Astrocyte (in vitro differentiated cells and primary cell): ENCODE data around the gene SLC23A3. TPM values are rescaled to one million over a fixed set of nuclear protein-coding genes. Genes with fewer than 3 reads are reported as not detected.

Experiments
- DNase-seq: peaks from one replicate; pipeline ENCODE4 v3.0.0-alpha.2; 2010; ENCODE audit warnings: low read depth
- FAIRE-seq: peaks from 2 replicates; lab custom pipeline; 2011; peaks lifted over from hg19 to GRCh38; lab: Jason Lieb, UNC
- H2AFZ ChIP-seq: 2 replicates; pipeline ENCODE4 v1.6.0; 2012; ENCODE audit warnings: low read depth, low read length, inconsistent platforms
- H3K27ac ChIP-seq: 2 replicates; pipeline ENCODE4 v1.5.1; 2011; ENCODE audit warnings: low read depth, low read length, inconsistent platforms
- H3K27me3 ChIP-seq: 2 replicates; pipeline ENCODE4 v1.6.0; 2011; ENCODE audit warnings: low read length, inconsistent platforms; ENCODE audit not compliant: insufficient read depth
- H3K36me3 ChIP-seq: 2 replicates; pipeline ENCODE4 v1.5.1; 2011; ENCODE audit warnings: low read length, inconsistent platforms; ENCODE audit not compliant: insufficient read depth
- H3K4me1 ChIP-seq: 2 replicates; pipeline ENCODE4 v1.5.1; 2011; ENCODE audit warnings: low read length, inconsistent platforms; ENCODE audit not compliant: insufficient read depth
- H3K4me2 ChIP-seq: 2 replicates; pipeline ENCODE4 v1.6.0; 2012; ENCODE audit warnings: low read length, inconsistent platforms
- H3K4me3 ChIP-seq: 2 replicates; pipeline ENCODE4 v1.5.1; 2011; ENCODE audit warnings: low read depth, mild to moderate bottlenecking, low read length, inconsistent platforms; ENCODE audit not compliant: insufficient read depth
- H3K79me2 ChIP-seq: 2 replicates; pipeline ENCODE4 v1.6.0; 2012; ENCODE audit warnings: mild to moderate bottlenecking, low read length, inconsistent platforms; ENCODE audit not compliant: insufficient read depth
- H3K9ac ChIP-seq: 2 replicates; pipeline ENCODE4 v1.6.0; 2012; ENCODE audit warnings: mild to moderate bottlenecking, low read length, inconsistent platforms
- H3K9me3 ChIP-seq: 2 replicates; pipeline ENCODE4 v1.5.1; 2012; ENCODE audit warnings: low read depth, mild to moderate bottlenecking, low read length, inconsistent platforms; ENCODE audit not compliant: insufficient read depth
- H4K20me1 ChIP-seq: 2 replicates; pipeline ENCODE4 v1.6.0; 2012; ENCODE audit warnings: low read length, inconsistent platforms; ENCODE audit not compliant: insufficient read depth
- H3K27ac Mint-ChIP-seq: one replicate; pipeline ENCODE4 v1.8.0; 2021; ENCODE audit warnings: mild to moderate bottlenecking, mixed read lengths; ENCODE audit not compliant: unreplicated experiment
- H3K27me3 Mint-ChIP-seq: one replicate; pipeline ENCODE4 v1.8.0; 2021; ENCODE audit warnings: low read depth, mixed read lengths; ENCODE audit not compliant: unreplicated experiment
- H3K36me3 Mint-ChIP-seq: one replicate; pipeline ENCODE4 v1.8.0; 2021; ENCODE audit warnings: low read depth, mixed read lengths; ENCODE audit not compliant: unreplicated experiment
- H3K4me1 Mint-ChIP-seq: one replicate; pipeline ENCODE4 v1.8.0; 2021; ENCODE audit warnings: low read depth, mixed read lengths; ENCODE audit not compliant: unreplicated experiment
- H3K4me3 Mint-ChIP-seq: one replicate; pipeline ENCODE4 v1.8.0; 2021; ENCODE audit warnings: mild to moderate bottlenecking, moderate library complexity, mixed read lengths; ENCODE audit not compliant: unreplicated experiment
- H3K9me3 Mint-ChIP-seq: one replicate; pipeline ENCODE4 v1.8.0; 2021; ENCODE audit warnings: mild to moderate bottlenecking, mixed read lengths; ENCODE audit not compliant: unreplicated experiment
- EZH2 ChIP-seq: IDR thresholded peaks from 2 replicates; pipeline ENCODE4 v1.6.1; 2012; ENCODE audit warnings: mild to moderate bottlenecking, low read length, inconsistent platforms; ENCODE audit not compliant: insufficient read depth
- total RNA-seq: library from RNA; stranded (reverse); gene quantifications from 2 replicates; pipeline ENCODE4 v1.2.1, GENCODE V29; 2021
- TF ChIP-seq, protein P1 (sequence below): IDR thresholded peaks from 2 replicates; pipeline ENCODE4 v1.5.1; 2011; ENCODE audit warnings: low read depth, mild to moderate bottlenecking, inconsistent platforms, low read length, moderate library complexity; ENCODE audit not compliant: insufficient read depth

The SLC23A3 gene
- total RNA-seq, 1 donor from 2014 or later = 1.2 TPM

DNA sequence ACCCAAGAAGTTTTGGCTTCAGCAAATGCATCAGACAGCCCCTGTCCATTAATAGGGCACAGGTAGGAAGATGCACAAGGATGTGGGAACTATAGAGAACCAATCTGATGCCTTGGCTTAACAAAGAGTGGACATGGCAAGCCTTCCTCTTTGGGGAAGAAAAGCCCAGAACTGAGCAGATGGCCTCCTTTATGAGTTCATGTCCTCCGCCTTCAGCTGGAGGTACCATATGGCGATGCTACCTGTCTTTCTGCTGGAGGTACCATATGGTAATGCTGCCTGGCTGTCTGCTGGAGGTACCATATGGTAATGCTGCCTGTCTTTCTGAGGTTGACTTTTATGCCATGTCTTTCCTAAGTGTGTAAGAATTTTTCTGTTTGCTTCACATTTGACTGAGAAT, 14.3 kb upstream of the SLC23A3 start:
- no peak overlapping the region for H3K4me3 ChIP-seq
- no peak overlapping the region for H2AFZ ChIP-seq
- H3K36me3 ChIP-seq = peaks cover 30% of the 10 kb centered on the region
- Mint-ChIP-seq H3K27ac (no peak overlapping the region), H3K36me3 (peaks cover 16% of the 10 kb centered on the region), H3K27me3 (no peaks in the 10 kb centered on the region), H3K4me1 (peaks cover 3% of the 10 kb centered on the region), H3K4me3 (no peak overlapping the region), H3K9me3 (peaks cover under 1% of the 10 kb centered on the region)
- H3K27ac ChIP-seq = no peak overlapping the region
- no peak for TF ChIP-seq EZH2
- TF ChIP-seq, protein P1, sequence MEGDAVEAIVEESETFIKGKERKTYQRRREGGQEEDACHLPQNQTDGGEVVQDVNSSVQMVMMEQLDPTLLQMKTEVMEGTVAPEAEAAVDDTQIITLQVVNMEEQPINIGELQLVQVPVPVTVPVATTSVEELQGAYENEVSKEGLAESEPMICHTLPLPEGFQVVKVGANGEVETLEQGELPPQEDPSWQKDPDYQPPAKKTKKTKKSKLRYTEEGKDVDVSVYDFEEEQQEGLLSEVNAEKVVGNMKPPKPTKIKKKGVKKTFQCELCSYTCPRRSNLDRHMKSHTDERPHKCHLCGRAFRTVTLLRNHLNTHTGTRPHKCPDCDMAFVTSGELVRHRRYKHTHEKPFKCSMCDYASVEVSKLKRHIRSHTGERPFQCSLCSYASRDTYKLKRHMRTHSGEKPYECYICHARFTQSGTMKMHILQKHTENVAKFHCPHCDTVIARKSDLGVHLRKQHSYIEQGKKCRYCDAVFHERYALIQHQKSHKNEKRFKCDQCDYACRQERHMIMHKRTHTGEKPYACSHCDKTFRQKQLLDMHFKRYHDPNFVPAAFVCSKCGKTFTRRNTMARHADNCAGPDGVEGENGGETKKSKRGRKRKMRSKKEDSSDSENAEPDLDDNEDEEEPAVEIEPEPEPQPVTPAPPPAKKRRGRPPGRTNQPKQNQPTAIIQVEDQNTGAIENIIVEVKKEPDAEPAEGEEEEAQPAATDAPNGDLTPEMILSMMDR = no peak
- H3K79me2 ChIP-seq = peaks cover 21% of the 10 kb centered on the region
- no peak overlapping the region for H3K4me2 ChIP-seq
- H3K4me1 ChIP-seq = peaks cover 3% of the 10 kb centered on the region
- H4K20me1 ChIP-seq = peaks cover 29% of the 10 kb centered on the region
- no peaks in the 10 kb centered on the region for H3K27me3 ChIP-seq
- FAIRE-seq (no peak), DNase-seq (no peak)
- no peaks in the 10 kb centered on the region for H3K9me3 ChIP-seq
- H3K9ac ChIP-seq = no peak overlapping the region

DNA sequence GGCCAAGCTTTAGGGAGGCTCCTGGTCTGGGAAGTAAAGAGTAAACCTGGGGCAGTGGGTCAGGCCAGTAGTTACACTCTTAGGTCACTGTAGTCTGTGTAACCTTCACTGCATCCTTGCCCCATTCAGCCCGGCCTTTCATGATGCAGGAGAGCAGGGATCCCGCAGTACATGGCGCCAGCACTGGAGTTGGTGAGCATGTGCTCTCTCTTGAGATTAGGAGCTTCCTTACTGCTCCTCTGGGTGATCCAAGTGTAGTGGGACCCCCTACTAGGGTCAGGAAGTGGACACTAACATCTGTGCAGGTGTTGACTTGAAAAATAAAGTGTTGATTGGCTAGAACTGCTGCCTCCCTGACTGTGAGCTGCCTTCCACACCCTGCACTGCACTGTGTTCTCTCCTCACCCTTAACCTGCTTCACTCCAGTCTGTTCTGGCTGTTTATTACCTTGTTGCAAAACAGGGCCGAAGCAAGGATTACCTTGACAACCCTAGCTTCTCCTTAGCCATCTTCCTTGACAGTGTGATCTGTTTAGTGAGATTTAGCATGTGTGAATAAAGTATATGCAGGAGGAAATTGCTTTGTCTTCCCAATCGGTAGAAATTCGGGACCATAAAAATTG, 13.4 kb upstream of the SLC23A3 start:
- Mint-ChIP-seq H3K36me3 (peaks cover 16% of the 10 kb centered on the region), H3K27ac (no peak overlapping the region), H3K27me3 (no peaks in the 10 kb centered on the region), H3K4me3 (no peak overlapping the region), H3K4me1 (peaks cover 3% of the 10 kb centered on the region), H3K9me3 (peaks cover 1% of the 10 kb centered on the region)
- H3K4me3 ChIP-seq = no peak overlapping the region
- peaks cover 27% of the 10 kb centered on the region for H3K79me2 ChIP-seq
- no peaks in the 10 kb centered on the region for H3K27me3 ChIP-seq
- no peak overlapping the region for H3K27ac ChIP-seq
- H3K4me1 ChIP-seq = peaks cover 9% of the 10 kb centered on the region
- no peak for FAIRE-seq
- H3K9ac ChIP-seq = no peak overlapping the region
- peaks cover 34% of the 10 kb centered on the region for H4K20me1 ChIP-seq
- H3K9me3 ChIP-seq = no peaks in the 10 kb centered on the region
- DNase-seq = no peak
- H3K36me3 ChIP-seq = peaks cover 30% of the 10 kb centered on the region
- H2AFZ ChIP-seq = no peak overlapping the region
- H3K4me2 ChIP-seq = no peak overlapping the region
- no peak for TF ChIP-seq EZH2
- TF ChIP-seq, protein P1 = no peak

DNA sequence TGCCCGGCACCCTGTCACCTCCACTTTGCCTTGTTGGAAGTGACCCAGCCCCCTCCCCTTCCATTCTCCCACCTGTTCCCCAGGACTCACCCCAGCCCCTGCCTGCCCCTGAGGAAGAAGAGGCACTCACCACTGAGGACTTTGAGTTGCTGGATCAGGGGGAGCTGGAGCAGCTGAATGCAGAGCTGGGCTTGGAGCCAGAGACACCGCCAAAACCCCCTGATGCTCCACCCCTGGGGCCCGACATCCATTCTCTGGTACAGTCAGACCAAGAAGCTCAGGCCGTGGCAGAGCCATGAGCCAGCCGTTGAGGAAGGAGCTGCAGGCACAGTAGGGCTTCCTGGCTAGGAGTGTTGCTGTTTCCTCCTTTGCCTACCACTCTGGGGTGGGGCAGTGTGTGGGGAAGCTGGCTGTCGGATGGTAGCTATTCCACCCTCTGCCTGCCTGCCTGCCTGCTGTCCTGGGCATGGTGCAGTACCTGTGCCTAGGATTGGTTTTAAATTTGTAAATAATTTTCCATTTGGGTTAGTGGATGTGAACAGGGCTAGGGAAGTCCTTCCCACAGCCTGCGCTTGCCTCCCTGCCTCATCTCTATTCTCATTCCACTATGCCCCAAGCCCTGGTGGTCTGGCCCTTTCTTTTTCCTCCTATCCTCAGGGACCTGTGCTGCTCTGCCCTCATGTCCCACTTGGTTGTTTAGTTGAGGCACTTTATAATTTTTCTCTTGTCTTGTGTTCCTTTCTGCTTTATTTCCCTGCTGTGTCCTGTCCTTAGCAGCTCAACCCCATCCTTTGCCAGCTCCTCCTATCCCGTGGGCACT, 12.7 kb upstream of the SLC23A3 start:
- TF ChIP-seq, protein P1 = no peak
- TF ChIP-seq EZH2 = no peak
- H3K9me3 ChIP-seq = no peaks in the 10 kb centered on the region
- H3K9me3 Mint-ChIP-seq = peaks cover 1% of the 10 kb centered on the region
- H3K4me3 ChIP-seq = no peak overlapping the region
- no peak overlapping the region for H3K4me2 ChIP-seq
- FAIRE-seq (no peak), DNase-seq (no peak)
- peaks cover 34% of the 10 kb centered on the region for H4K20me1 ChIP-seq
- H3K4me1 ChIP-seq = peaks cover 10% of the 10 kb centered on the region
- H3K27ac ChIP-seq = no peak overlapping the region
- H3K79me2 ChIP-seq = peaks cover 27% of the 10 kb centered on the region
- H3K4me1 Mint-ChIP-seq = peaks cover 6% of the 10 kb centered on the region
- no peak overlapping the region for H3K4me3 Mint-ChIP-seq
- no peaks in the 10 kb centered on the region for H3K27me3 Mint-ChIP-seq
- no peak overlapping the region for H2AFZ ChIP-seq
- no peak overlapping the region for H3K9ac ChIP-seq
- H3K27ac Mint-ChIP-seq = no peak overlapping the region
- H3K27me3 ChIP-seq = no peaks in the 10 kb centered on the region
- peaks cover 16% of the 10 kb centered on the region for H3K36me3 Mint-ChIP-seq
- peaks cover 30% of the 10 kb centered on the region for H3K36me3 ChIP-seq
